Nephron progenitor cell (in vitro differentiated cells): ENCODE measurements around the gene TRABD.

ENCODE experiments used
- DNase-seq: peaks from one replicate; pipeline ENCODE4 v3.0.0; 2021
- H3K27ac Mint-ChIP-seq: 2 replicates; pipeline ENCODE4 v1.8.0; 2021; ENCODE audit warnings: mild to moderate bottlenecking, moderate library complexity, mixed read lengths
- H3K27me3 Mint-ChIP-seq: 2 replicates; pipeline ENCODE4 v1.8.0; 2021; ENCODE audit warnings: mild to moderate bottlenecking, low read depth, mixed read lengths; ENCODE audit not compliant: poor library complexity
- H3K36me3 Mint-ChIP-seq: 2 replicates; pipeline ENCODE4 v1.8.0; 2021; ENCODE audit warnings: low read depth, mixed read lengths
- H3K4me1 Mint-ChIP-seq: 2 replicates; pipeline ENCODE4 v1.8.0; 2021; ENCODE audit warnings: mixed read lengths
- H3K4me3 Mint-ChIP-seq: 2 replicates; pipeline ENCODE4 v1.8.0; 2021; ENCODE audit warnings: mild to moderate bottlenecking, moderate library complexity, mixed read lengths
- H3K9me3 Mint-ChIP-seq: 2 replicates; pipeline ENCODE4 v1.8.0; 2021; ENCODE audit warnings: mild to moderate bottlenecking, moderate library complexity, mixed read lengths
- TF ChIP-seq, protein P1 (sequence below): fragments of 200-600 bp; sonication (generic); IDR thresholded peaks from 2 replicates; pipeline ENCODE4 v1.5.0; 2021; ENCODE audit warnings: antibody characterized with exemption

TRABD gene

DNA sequence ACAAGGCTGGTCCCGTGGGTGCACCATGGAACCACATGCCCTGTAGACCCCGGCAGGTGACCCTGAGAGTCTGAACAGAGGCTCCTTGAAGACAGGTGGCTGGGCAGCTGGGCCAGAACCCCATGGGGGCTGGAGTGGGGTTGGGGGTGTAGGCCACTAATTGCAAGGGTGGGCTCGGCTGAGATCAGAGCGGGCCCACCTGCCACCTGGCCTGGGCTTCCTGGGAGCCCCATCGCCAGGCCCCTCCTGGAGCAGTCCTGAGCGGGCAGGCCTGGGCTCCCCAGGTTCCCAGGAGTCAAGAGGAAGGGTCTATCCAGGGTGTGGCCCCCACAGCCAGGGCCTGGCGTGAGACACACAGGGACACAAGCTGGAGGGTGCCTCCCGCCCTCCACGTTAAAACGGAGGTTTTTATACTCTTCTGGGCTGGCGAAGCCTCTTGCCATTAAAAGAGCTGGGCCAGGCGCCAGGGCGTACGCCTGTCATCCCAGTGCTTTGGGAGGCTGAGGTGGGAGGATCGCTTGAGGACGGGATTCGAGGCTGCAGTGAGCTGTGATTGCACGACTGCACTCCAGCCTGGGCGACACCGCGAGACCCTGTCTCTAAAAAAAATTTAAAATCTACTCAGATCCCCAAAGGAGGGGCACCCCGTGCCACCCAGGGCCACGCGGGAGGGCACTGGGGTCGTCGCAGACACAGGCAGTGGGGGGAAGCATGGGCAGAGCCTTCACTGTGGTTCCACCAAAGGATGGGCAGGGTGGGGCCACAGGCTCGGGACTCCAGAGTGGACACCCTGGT, 4.8 kb upstream of the TRABD start:
- H3K27ac Mint-ChIP-seq, result no peak overlapping the region
- H3K27me3 Mint-ChIP-seq, result peaks cover 7% of the 10 kb centered on the region
- H3K4me3 Mint-ChIP-seq, result no peak overlapping the region
- DNase-seq, result no peak
- H3K36me3 Mint-ChIP-seq, result no peaks in the 10 kb centered on the region
- TF ChIP-seq, protein P1, sequence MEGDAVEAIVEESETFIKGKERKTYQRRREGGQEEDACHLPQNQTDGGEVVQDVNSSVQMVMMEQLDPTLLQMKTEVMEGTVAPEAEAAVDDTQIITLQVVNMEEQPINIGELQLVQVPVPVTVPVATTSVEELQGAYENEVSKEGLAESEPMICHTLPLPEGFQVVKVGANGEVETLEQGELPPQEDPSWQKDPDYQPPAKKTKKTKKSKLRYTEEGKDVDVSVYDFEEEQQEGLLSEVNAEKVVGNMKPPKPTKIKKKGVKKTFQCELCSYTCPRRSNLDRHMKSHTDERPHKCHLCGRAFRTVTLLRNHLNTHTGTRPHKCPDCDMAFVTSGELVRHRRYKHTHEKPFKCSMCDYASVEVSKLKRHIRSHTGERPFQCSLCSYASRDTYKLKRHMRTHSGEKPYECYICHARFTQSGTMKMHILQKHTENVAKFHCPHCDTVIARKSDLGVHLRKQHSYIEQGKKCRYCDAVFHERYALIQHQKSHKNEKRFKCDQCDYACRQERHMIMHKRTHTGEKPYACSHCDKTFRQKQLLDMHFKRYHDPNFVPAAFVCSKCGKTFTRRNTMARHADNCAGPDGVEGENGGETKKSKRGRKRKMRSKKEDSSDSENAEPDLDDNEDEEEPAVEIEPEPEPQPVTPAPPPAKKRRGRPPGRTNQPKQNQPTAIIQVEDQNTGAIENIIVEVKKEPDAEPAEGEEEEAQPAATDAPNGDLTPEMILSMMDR, result no peak
- no peaks in the 10 kb centered on the region for H3K9me3 Mint-ChIP-seq
- H3K4me1 Mint-ChIP-seq, result peaks cover 19% of the 10 kb centered on the region

DNA sequence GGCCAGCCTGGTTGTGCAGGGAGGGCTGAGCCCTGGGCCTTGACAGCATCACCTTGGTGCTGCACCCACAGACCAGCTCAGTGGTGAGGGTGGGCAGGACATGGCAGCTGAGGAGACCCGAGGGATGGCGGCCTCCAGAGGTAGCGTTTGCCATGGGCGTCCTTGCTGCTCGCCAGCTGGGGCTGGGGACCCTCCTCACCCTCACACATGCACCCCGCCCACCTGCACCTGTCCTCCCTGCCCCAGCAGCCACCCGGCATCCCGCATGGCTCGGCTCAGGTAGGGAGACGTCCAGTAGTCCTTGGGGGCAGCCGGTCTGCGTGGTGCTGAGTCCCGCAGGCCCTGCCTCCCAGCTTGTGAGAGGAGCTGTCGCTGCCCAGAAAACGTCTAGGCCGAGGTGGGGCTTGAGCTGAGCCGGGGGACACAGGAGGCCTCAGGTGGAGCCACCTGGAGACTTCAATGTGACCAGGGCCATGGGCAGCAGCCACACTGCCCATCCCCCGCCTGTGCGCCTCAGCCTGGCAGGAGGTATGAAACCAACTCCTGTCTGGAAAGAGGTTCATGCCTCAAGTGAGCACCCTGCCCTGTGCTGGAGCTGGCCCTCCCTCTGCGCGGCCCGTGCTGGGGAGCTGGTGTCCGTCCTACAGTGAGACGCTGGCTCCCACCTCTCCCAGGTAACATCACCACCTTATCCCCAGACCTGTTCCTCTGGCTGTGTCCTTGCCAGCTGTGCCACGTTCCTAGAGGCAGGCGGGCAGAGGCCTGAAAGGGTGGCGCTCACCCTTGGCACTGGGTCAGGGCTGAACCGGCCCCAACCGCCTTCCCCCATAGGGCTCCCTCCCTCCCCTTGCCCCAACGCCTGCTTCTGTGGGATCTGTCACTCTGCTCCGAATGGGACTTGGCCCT, 3.3 kb upstream of the TRABD start:
- peaks cover 4% of the 10 kb centered on the region for H3K27me3 Mint-ChIP-seq
- H3K36me3 Mint-ChIP-seq, result no peaks in the 10 kb centered on the region
- no peaks in the 10 kb centered on the region for H3K9me3 Mint-ChIP-seq
- H3K4me1 Mint-ChIP-seq, result peaks cover 20% of the 10 kb centered on the region
- TF ChIP-seq, protein P1, result no peak
- H3K4me3 Mint-ChIP-seq, result no peak overlapping the region
- H3K27ac Mint-ChIP-seq, result no peak overlapping the region
- no peak for DNase-seq

DNA sequence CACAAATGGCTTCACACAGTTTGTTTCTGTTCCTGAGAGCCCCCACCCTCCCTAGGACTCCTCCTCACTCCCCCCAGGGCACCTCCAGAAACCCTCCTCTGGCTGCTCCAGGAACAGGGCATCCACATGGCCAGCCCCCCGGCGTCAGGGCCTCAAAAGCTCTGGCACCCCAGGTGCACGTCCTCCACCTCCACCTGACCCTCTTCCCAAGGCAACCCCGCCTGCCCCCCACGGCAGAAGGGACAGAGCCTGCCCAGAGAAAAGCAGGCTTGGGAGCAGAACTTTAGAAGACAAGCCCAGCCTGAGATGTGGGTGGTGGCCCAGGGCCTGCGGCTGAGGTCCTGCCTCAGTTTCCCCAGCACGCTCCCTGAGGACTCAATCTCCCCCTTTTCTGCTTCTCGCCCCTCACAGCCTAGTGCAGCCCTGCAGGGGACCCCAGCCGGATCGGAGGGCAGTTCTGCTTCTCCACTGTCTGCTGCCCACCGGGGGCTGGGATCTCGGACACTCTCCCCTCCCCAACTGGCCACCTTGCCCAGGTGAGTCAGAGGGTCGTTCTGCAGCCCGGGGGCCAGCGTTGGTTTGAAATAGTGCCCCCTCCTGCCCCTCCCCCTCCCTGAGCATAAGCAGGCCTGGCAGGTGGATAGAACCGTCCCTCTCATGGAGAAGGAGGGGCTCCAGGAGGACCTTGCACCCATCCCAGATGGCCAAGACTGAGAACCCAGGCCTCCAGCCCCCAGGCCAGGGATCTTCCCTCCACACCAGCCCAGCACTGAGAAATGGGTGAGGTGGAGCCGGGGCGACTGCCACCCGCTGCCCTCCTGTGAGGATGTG, 2.4 kb upstream of the TRABD start:
- Mint-ChIP-seq H3K4me1 (peaks cover 21% of the 10 kb centered on the region), H3K27ac (no peak overlapping the region), H3K9me3 (no peaks in the 10 kb centered on the region), H3K4me3 (no peak overlapping the region), H3K27me3 (peaks cover 4% of the 10 kb centered on the region), H3K36me3 (no peaks in the 10 kb centered on the region)
- no peak for DNase-seq
- TF ChIP-seq, protein P1, result no peak

DNA sequence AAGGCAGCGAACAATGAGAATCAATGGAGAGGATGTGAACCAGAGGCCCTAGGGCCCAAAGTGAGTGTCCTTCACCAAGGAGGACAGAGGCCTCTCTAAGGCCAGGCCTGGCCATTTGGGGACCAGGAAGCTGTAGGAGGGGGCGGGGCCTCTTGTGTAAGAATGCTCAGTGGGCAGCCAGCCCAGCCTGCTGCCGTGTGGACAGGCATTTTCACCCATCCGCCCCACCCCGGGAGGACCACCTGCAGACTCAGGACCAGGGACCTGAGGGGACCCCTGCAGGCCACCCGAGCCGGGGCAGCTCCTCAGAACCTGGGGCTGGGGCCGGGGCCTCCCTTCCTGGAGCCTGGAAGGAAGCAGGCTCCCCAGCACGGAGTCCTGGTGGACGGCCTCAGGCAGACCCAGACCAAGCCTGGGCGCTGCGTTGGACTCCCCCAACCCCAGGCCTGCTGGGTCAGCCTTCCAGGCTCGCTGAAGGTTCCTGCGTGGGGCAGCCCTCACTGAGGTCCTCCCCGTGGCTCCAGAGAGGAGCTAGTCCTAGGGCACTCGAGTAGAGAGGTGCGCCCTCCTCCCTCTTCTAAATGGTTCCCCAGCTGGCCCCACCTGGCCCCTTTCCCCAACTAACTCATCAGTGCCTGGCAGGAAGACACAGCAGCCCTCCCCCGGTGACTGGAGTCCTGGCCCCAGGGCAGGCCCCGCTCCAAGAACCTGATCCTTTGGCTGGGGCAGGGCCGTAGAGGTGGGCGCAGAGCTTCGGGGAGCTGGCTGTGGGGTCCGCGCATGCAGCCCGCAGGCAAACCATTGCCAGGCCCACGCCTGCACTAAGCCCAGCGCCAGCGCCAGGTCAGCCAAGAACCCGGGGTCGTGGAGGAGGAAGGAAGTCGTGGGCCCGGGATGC, 1.5 kb upstream of the TRABD start:
- Mint-ChIP-seq H3K4me1 (peaks cover 27% of the 10 kb centered on the region), H3K4me3 (no peak overlapping the region), H3K36me3 (no peaks in the 10 kb centered on the region), H3K9me3 (no peaks in the 10 kb centered on the region), H3K27ac (no peak overlapping the region), H3K27me3 (peaks cover 4% of the 10 kb centered on the region)
- TF ChIP-seq, protein P1, result no peak
- DNase-seq, result peak; percentile 48

DNA sequence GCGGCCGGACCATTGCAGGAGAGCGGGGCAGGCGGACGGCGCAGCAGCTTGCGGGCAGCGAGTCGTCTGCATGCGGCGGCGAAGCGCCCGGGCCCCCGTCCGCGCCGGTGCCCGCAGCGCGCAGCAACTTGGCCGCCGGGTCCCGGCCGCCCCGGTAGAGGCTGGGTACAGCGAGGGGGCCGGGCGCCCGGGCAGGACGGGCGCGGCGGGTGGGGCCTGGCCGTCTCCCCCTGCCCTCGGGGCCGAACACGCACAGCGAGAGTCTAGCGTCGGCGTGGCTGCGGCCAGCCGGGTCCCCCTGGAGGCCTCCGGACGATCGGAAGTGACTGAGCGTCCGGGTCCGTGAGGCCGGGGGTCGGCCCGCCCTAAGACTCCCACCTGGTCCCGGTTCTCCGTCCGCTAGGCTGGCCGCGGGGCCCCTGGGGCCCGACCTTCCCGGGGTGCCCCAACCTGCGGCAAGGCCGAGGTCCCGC, 775 bp upstream of the TRABD start:
- H3K9me3 Mint-ChIP-seq, result no peaks in the 10 kb centered on the region
- H3K4me3 Mint-ChIP-seq, result no peak overlapping the region
- peaks cover 4% of the 10 kb centered on the region for H3K27me3 Mint-ChIP-seq
- DNase-seq, result no peak
- no peak overlapping the region for H3K27ac Mint-ChIP-seq
- TF ChIP-seq, protein P1, result no peak
- H3K4me1 Mint-ChIP-seq, result peaks cover 28% of the 10 kb centered on the region
- no peaks in the 10 kb centered on the region for H3K36me3 Mint-ChIP-seq
